PC-3 (cell line): Measurements from ENCODE around the gene TFB1M. TPM values are rescaled to one million over a fixed set of nuclear protein-coding genes. Genes with fewer than 3 reads are reported as not detected.

Experiments
- ATAC-seq: fragments of 200-7000 bp; cut with Tn5 transposase; 2 replicates; pipeline ENCODE4 v1.9.1; 2020; ENCODE audit warnings: mild to moderate bottlenecking, moderate library complexity
- BruUV-seq: library from RNA; stranded (reverse); fragments of 400-500 nt; replicated peaks from 2 replicates; lab custom pipeline; 2021; lab: Mats Ljungman, UMichigan
- CTCF ChIA-PET: fragments of 300-600 bp; sonication (Branson Sonifier 250); formaldehyde crosslinking; loops from one replicate; lab custom pipeline; 2022; ENCODE audit warnings: antibody characterized with exemption; lab: Charles Lee
- POLR2A ChIA-PET: fragments of 300-600 bp; sonication (Branson Sonifier 250); formaldehyde crosslinking; loops from one replicate; lab custom pipeline; 2022; ENCODE audit warnings: antibody characterized with exemption; ENCODE audit not compliant: unreplicated experiment; lab: Charles Lee
- DNase-seq: peaks from one replicate; pipeline ENCODE4 v3.0.0-alpha.2; 2015
- H2AFZ ChIP-seq: fragments of 300-600 bp; sonication (generic); 2 replicates; pipeline ENCODE4 v1.6.0; 2016; ENCODE audit warnings: antibody characterized with exemption, low read length
- H3F3A ChIP-seq: fragments of 300-600 bp; sonication (generic); one replicate; pipeline ENCODE4 v1.6.0; 2017; ENCODE audit warnings: antibody characterized with exemption, low read length, control low read depth, mild to moderate bottlenecking; ENCODE audit not compliant: unreplicated experiment
- H3K27ac ChIP-seq: fragments of 300-600 bp; sonication (generic); 2 replicates; pipeline ENCODE4 v1.5.1; 2016; ENCODE audit warnings: mild to moderate bottlenecking, low read length
- H3K27me3 ChIP-seq: fragments of 300-600 bp; sonication (generic); 2 replicates; pipeline ENCODE4 v1.6.1; 2016; ENCODE audit warnings: low read length, mixed read lengths
- H3K36me3 ChIP-seq: fragments of 300-600 bp; sonication (generic); 2 replicates; pipeline ENCODE4 v1.6.1; 2016; ENCODE audit warnings: low read depth, mixed run types, low read length, mixed read lengths
- H3K4me1 ChIP-seq: fragments of 300-600 bp; sonication (generic); 2 replicates; pipeline ENCODE4 v1.5.1; 2016; ENCODE audit warnings: low read length; ENCODE audit not compliant: insufficient read depth
- H3K4me2 ChIP-seq: fragments of 300-600 bp; sonication (generic); 2 replicates; pipeline ENCODE4 v1.6.0; 2016; ENCODE audit warnings: low read length
- H3K4me3 ChIP-seq: fragments of 300-600 bp; sonication (generic); 2 replicates; pipeline ENCODE4 v1.5.1; 2016; ENCODE audit warnings: mild to moderate bottlenecking, low read length, mixed read lengths
- H3K79me2 ChIP-seq: fragments of 300-600 bp; sonication (generic); 2 replicates; pipeline ENCODE4 v1.6.1; 2017; ENCODE audit warnings: low read length, mixed read lengths
- H3K9ac ChIP-seq: fragments of 300-600 bp; sonication (generic); 2 replicates; pipeline ENCODE4 v1.6.0; 2016; ENCODE audit warnings: mild to moderate bottlenecking, low read length
- H3K9me2 ChIP-seq: fragments of 300-600 bp; sonication (generic); replicated peaks from 2 replicates; pipeline ENCODE4 v1.6.1; 2016; ENCODE audit warnings: mixed run types, low read length, mixed read lengths
- H3K9me3 ChIP-seq: fragments of 300-600 bp; sonication (generic); 2 replicates; pipeline ENCODE4 v1.6.1; 2016; ENCODE audit warnings: low read length, mixed read lengths
- H4K20me1 ChIP-seq: fragments of 300-600 bp; sonication (generic); 2 replicates; pipeline ENCODE4 v1.6.1; 2016; ENCODE audit warnings: low read length, mixed read lengths
- CTCF ChIP-seq: fragments of 300-600 bp; sonication (generic); conservative IDR thresholded peaks from 2 replicates; pipeline ENCODE4 v1.5.1; 2017; ENCODE audit warnings: antibody characterized with exemption, low read depth, mild to moderate bottlenecking, low read length
- EZH2 ChIP-seq: fragments of 300-600 bp; sonication (generic); IDR thresholded peaks from one replicate; pipeline ENCODE4 v1.6.1; 2017; ENCODE audit warnings: antibody characterized with exemption, mild to moderate bottlenecking, low read length; ENCODE audit not compliant: unreplicated experiment
- EZH2phosphoT487 ChIP-seq: fragments of 300-600 bp; sonication (generic); IDR thresholded peaks from 2 replicates; pipeline ENCODE4 v1.6.1; 2018; ENCODE audit warnings: mild to moderate bottlenecking, antibody characterized with exemption, low read length, borderline replicate concordance
- intact Hi-C: fragments of 100-400 bp; cut with micrococcal nuclease; formaldehyde crosslinking; loops from 2 replicates; pipeline ENCODE4 v1.9.0; 2023
- total RNA-seq: library from RNA; depleted of rRNA; stranded (reverse); fragments of >200 nt; gene quantifications from 2 replicates; pipeline ENCODE4 v1.2.3, GENCODE V29; 2014

Gene TFB1M
- total RNA-seq, 1 experiment from 2014 or later: 23.1 TPM

- peak overlapping the region; percentile 58 for H3K4me2 ChIP-seq
- H4K20me1 ChIP-seq: no peaks in the 10 kb centered on the region
- peaks cover 15% of the 10 kb centered on the region for H3K4me1 ChIP-seq
- DNase-seq (peak; percentile 93), ATAC-seq (peak; percentile 98)
- POLR2A ChIA-PET: no interaction called here
- H3K27ac ChIP-seq: peak overlapping the region; percentile 90
- intact Hi-C loops: loop anchor here (1.0 kb wide), 2 partner anchors 23 to 36 kb away; no protein-coding TSS in a partner anchor
- no peaks in the 10 kb centered on the region for H3K9me3 ChIP-seq
- H3K9me2 ChIP-seq: no peaks in the 10 kb centered on the region
- H2AFZ ChIP-seq: peak overlapping the region; percentile 31; the same call in 1 of the 2 replicates
- no peak overlapping the region for H3K4me3 ChIP-seq
- H3F3A ChIP-seq: no peaks in the 10 kb centered on the region
- no peaks in the 10 kb centered on the region for H3K36me3 ChIP-seq
- TSS peak; percentile 71 for BruUV-seq
- no peaks in the 10 kb centered on the region for H3K27me3 ChIP-seq
- no peak for TF ChIP-seq CTCF
- no peak for TF ChIP-seq EZH2
- no peak for TF ChIP-seq EZH2phosphoT487
- H3K9ac ChIP-seq: peak overlapping the region; percentile 53; the same call in 1 of the 2 replicates
- CTCF ChIA-PET: no interaction called here
- no peaks in the 10 kb centered on the region for H3K79me2 ChIP-seq
These were observed 90.4 kb downstream of the TFB1M start for GRCh38 chr6:155223646-155224451.

DNA sequence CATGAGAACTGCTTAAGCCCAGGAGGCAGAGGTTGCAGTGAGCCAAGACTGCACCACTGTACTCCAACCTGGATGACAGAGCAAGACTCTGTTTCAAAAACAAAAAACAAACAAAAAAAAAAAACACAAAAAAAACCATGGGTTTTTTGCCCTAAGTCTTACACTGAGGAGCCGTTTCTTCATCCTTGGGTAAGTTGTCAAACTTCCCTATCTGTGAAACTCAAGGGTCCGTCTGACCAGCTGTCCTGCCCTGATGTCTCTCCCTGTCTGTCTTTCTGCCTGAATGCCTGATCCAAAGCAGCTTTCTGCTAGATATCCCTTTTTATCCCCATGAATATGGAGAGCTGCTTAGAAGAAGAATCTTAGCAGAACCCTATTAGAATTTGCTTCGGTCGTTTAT lies 91.8 kb downstream of the TFB1M start:
- no TSS peak for BruUV-seq
- CTCF ChIA-PET: no interaction called here

More for the DNA sequence above, 91.8 kb downstream of the TFB1M start:
- Histone ChIP-seq H4K20me1 (no peaks in the 10 kb centered on the region), H3K9ac (no peak overlapping the region), H3K9me2 (no peaks in the 10 kb centered on the region), H2AFZ (no peak overlapping the region), H3K79me2 (no peaks in the 10 kb centered on the region), H3F3A (no peaks in the 10 kb centered on the region), H3K4me2 (no peak overlapping the region), H3K36me3 (no peaks in the 10 kb centered on the region), H3K9me3 (no peaks in the 10 kb centered on the region), H3K4me3 (no peak overlapping the region), H3K27me3 (no peaks in the 10 kb centered on the region), H3K27ac (no peak overlapping the region), H3K4me1 (peaks cover 15% of the 10 kb centered on the region)
- POLR2A ChIA-PET: no interaction called here
- intact Hi-C loops: no loop called here
- no peak for TF ChIP-seq CTCF
- TF ChIP-seq EZH2phosphoT487: no peak
- no peak for TF ChIP-seq EZH2
- DNase-seq (no peak), ATAC-seq (no peak)
